VCaP (cell line): ENCODE data around the gene BCKDHB.

Experiments
- H3K27ac ChIP-seq: fragments of 450-650 bp; 2 replicates; pipeline ENCODE4 v1.5.1; 2017
- TF ChIP-seq, protein P1 (sequence below): fragments of 450-650 bp; conservative IDR thresholded peaks from 2 replicates; pipeline ENCODE4 v1.5.1; 2017; ENCODE audit warnings: mild to moderate bottlenecking, moderate library complexity

Gene BCKDHB

DNA sequence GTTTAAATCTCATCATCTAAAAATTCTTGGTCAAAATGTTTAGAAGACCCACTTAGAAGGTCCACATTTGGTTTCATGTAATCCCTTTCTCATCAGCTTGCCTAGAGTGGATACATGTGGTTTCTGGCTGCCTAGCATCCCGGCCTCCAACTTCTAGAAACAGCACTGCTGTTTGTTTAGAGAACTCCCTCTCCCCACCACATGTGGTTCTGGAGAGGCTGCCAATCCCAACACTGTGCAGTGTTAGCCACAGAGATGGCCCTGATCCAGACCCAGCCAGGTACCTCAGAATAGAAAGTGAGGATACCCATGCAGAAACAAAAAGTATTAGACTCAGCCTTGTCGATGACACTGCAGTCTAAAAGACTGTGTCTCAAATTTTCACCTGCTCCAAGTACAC lies 241.8 kb downstream of the BCKDHB start:
- H3K27ac ChIP-seq: no peak overlapping the region
- TF ChIP-seq, protein P1, sequence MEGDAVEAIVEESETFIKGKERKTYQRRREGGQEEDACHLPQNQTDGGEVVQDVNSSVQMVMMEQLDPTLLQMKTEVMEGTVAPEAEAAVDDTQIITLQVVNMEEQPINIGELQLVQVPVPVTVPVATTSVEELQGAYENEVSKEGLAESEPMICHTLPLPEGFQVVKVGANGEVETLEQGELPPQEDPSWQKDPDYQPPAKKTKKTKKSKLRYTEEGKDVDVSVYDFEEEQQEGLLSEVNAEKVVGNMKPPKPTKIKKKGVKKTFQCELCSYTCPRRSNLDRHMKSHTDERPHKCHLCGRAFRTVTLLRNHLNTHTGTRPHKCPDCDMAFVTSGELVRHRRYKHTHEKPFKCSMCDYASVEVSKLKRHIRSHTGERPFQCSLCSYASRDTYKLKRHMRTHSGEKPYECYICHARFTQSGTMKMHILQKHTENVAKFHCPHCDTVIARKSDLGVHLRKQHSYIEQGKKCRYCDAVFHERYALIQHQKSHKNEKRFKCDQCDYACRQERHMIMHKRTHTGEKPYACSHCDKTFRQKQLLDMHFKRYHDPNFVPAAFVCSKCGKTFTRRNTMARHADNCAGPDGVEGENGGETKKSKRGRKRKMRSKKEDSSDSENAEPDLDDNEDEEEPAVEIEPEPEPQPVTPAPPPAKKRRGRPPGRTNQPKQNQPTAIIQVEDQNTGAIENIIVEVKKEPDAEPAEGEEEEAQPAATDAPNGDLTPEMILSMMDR: no peak

DNA sequence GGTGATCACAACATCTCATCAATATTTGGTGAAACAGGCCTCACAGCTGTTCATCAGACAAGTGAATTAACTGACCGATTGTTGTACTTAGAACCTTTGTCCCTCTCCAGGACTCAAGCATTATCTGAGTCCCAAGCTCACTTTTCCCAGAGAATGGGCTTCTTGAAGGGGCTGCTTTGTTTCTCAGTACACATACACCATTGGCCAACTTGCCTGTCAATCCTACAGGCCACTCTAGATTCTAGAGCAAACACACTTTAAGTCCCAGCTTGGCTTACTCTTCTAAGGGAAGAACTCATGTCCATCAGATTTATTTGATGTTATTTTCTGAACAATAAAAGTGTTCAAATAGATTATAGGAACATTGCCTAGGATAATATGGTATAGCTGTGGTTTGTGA lies 249.5 kb downstream of the BCKDHB start:
- no peak overlapping the region for H3K27ac ChIP-seq
- TF ChIP-seq, protein P1: no peak

DNA sequence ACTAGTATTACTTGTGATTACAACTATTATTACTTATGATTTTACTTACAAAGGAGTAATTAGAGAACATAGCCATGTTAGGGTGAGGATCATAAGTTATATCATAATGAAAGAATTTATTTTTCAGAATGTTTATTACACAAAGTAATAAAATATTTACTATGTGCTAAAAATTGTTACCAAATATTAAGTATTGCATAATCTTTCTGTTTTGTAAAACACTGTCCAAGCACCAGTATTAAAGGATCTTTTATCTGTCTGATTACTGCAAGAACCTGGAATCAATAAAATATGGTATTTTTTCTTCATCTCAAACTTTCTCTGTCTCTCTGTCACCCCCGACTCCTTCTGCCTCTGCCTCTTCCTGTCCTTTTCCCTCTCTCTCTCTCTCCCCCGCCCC lies 250.1 kb downstream of the BCKDHB start:
- TF ChIP-seq, protein P1: no peak
- no peak overlapping the region for H3K27ac ChIP-seq

DNA sequence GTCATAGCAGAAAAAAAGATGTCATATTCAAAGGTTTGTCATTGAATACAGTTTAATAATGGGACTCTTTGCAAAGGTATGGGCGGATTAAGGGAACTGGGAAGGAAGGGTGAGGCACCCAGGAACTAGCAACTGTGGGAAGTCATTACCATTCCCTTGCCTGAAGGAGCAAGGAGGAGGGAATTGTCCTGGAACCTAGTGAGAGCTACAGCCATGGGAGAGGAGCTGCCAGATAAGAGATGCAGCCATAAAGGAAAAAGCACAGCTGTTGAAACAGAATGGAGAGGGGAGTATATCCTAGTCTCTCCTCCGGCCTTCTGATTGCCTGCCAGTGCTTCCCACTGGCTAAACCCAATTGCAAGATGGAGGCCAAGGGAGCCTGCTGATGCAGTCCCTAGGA lies 250.6 kb downstream of the BCKDHB start:
- TF ChIP-seq, protein P1: no peak
- H3K27ac ChIP-seq: no peak overlapping the region

DNA sequence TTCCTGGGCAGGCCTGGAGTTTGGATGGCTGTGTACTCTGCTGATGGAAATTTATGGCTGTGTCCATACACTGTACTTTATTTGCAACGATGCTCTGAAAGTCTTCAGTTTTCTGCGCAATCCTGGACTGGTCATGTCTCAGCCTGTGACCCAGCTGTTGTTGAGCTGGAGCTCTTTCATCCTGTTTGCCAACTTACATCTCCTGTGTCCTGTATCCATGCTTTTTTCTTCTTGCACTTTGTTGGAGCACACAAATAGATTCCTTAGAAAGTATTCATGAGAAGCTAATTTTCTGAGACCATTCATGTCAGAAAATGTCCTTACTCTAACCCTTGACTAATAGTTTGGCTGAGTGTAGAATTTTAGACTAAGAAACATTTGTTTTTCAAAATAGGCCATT lies 251.2 kb downstream of the BCKDHB start:
- no peak overlapping the region for H3K27ac ChIP-seq
- TF ChIP-seq, protein P1: no peak

DNA sequence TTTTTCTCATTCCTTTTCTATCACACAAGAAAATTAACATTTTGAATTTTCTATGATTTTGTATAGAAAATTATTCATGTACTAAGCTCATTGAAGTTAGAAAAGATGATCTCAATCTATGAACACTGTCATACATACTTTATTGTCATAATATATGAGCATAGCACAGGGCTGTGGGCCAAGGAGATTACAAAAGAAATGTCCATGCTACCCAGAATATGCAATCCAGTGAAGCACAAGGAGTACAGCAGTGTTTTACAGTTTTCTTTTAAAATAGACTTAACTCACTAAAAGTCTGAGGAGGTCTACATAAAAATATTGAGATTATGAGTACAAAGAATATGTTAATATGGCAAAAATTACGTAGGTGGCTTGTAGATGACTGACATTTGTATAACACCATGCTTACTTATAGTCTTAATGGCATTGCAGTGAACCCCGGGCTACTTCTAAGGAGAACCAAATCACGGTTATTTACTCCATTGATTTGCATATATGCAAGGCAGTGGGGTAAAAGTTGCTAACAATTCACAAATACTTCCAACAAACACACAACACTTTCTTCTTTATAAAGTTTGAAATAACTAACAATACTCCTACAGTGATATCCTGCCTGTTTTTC lies 257.1 kb downstream of the BCKDHB start:
- TF ChIP-seq, protein P1: no peak
- H3K27ac ChIP-seq: no peak overlapping the region

DNA sequence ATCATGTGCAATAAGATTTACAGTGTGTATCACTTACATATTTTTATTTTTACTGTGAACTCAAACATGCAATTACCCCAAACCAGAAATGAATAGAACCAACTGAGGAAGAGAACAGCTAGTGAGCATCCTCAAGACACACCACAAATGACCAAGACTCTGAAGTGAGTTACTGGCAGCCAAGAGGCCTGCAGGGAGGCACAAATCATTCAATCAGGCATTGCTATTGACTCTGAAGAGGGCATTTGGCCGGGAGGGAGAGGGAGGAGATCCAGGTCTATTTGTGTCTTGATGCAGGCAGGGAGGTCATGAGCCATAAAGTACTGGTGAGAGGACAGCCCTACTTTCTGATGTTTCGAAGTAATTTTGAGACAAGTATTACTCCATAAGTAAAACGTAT lies 257.7 kb downstream of the BCKDHB start:
- TF ChIP-seq, protein P1: no peak

More for the DNA sequence above, 257.7 kb downstream of the BCKDHB start:
- no peak overlapping the region for H3K27ac ChIP-seq
